ENCODE data around the gene HCRT. TPM values are rescaled to one million over a fixed set of nuclear protein-coding genes. Genes with fewer than 3 reads are reported as not detected.

The HCRT gene, protein sequence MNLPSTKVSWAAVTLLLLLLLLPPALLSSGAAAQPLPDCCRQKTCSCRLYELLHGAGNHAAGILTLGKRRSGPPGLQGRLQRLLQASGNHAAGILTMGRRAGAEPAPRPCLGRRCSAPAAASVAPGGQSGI
- not detected for total RNA-seq

DNA sequence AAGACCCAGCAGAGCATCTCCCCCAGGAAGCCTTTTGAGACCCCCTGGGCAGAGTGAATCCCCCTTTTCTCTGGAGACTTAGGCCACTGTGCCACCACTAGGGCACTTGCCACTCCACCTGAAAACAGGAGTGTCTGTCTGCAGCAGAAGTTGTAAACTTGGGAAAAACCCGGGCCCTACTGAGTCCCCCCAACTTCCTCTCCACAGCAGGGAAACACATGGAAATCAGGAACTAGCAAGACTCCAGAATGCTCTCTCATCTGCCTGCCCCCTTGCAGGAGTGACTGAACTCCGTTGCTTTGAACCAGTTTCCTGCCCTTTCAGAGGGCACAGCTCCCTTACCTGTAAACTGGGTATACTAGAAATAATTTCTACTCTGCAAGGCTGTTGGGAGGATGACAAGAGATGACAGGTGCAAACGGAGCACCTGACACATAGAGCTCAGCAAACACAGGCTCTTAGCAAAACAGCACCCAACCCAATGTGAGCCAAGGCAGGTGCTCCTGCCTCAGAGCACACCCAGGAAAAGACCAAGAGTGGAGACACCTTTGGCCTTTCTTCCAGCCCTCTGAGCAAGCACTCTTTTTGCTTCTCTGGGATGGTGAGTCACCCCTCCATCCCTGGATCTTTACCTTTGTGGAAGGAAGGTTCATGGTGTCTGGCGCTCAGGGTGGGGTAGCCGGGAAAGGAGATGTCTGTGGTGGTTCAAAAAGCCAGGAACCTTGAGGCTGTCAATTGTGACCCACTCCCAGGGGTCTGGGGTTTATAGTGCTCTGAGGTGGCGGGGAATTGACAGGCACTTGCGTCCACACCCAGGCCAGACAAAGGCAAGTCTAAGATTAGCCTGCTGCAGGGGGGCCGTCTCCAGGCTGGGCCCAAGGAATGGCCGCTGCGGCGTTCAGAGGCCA is at the start of gene HCRT:
Gene HCRT, minus strand, starts transcription at position 740 of the 908 bp plus-strand sequence. Its CDS starts 87 bp downstream, at position 653.
- ATAC-seq (ENCODE audit: low FRiP score) (no peak), DNase-seq (ENCODE audit: low spot score) (no peak)
- TF ChIP-seq, protein P1, sequence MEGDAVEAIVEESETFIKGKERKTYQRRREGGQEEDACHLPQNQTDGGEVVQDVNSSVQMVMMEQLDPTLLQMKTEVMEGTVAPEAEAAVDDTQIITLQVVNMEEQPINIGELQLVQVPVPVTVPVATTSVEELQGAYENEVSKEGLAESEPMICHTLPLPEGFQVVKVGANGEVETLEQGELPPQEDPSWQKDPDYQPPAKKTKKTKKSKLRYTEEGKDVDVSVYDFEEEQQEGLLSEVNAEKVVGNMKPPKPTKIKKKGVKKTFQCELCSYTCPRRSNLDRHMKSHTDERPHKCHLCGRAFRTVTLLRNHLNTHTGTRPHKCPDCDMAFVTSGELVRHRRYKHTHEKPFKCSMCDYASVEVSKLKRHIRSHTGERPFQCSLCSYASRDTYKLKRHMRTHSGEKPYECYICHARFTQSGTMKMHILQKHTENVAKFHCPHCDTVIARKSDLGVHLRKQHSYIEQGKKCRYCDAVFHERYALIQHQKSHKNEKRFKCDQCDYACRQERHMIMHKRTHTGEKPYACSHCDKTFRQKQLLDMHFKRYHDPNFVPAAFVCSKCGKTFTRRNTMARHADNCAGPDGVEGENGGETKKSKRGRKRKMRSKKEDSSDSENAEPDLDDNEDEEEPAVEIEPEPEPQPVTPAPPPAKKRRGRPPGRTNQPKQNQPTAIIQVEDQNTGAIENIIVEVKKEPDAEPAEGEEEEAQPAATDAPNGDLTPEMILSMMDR (IDR thresholded peaks at IDR 0.05) = no peak

DNA sequence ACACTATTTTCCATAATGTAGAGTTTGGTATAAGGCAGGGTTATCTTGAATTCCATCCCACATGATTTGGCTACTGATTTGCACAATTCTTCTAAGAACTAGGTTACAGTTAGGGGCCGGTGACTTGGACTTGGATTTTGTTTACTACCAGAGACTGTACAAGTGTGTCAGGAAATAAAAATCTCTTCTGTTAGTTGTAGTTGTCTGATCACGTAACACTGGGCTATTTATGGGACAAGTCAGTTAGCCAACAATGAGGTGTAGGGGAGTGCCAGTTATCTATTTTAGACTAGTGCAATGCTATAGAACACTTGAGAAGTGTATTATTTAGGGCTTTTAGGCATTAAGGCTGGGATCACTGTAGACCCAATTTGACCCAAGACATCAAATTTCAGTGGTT is 48.7 kb upstream of the HCRT start:
- DNase-seq (ENCODE audit: low spot score) (no peak), ATAC-seq (ENCODE audit: low FRiP score) (no peak)
- TF ChIP-seq, protein P1 (IDR thresholded peaks at IDR 0.05) = no peak

DNA sequence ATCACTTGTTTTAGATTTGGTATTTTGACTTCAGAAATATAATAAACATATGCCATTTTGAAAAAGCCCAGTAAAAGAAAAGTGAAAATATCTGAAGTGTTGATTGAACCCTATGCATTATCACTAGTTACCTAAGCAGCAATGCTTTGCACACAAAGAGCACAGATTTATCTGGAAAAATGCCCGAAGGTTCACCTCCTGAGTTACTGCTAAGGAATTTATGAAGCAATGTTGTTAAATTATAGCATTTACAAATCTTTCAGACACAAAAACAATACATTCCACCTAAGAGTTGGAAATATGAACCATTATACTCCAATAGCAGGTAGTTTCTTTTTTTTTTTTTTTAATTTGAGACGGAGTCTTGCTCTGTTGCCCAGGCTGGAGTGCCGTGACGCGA is 47.9 kb upstream of the HCRT start:
- TF ChIP-seq, protein P1 (IDR thresholded peaks at IDR 0.05) = no peak
- no peak for ATAC-seq (ENCODE audit: low FRiP score)
- DNase-seq (ENCODE audit: low spot score) = no peak

DNA sequence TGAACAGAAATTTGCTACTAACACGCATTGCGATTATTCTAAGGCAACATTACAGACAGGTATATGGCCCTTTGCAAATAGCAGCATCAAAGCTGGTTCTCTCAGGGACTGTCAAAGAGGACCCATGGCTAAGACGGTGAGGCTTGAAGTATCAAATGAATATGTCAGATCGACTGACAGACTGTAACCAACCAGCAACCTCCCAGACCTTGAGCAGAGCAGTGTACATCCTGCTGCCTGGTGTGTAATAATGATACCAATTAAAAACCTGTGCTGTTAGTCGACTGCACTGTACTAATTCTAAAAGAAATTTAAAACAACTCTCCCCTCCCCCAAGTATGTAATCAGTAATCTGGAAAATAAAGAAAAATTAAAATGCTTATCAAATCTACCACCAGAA is 45.0 kb upstream of the HCRT start:
- no peak for DNase-seq (ENCODE audit: low spot score)
- TF ChIP-seq, protein P1 (IDR thresholded peaks at IDR 0.05) = no peak
- no peak for ATAC-seq (ENCODE audit: low FRiP score)

DNA sequence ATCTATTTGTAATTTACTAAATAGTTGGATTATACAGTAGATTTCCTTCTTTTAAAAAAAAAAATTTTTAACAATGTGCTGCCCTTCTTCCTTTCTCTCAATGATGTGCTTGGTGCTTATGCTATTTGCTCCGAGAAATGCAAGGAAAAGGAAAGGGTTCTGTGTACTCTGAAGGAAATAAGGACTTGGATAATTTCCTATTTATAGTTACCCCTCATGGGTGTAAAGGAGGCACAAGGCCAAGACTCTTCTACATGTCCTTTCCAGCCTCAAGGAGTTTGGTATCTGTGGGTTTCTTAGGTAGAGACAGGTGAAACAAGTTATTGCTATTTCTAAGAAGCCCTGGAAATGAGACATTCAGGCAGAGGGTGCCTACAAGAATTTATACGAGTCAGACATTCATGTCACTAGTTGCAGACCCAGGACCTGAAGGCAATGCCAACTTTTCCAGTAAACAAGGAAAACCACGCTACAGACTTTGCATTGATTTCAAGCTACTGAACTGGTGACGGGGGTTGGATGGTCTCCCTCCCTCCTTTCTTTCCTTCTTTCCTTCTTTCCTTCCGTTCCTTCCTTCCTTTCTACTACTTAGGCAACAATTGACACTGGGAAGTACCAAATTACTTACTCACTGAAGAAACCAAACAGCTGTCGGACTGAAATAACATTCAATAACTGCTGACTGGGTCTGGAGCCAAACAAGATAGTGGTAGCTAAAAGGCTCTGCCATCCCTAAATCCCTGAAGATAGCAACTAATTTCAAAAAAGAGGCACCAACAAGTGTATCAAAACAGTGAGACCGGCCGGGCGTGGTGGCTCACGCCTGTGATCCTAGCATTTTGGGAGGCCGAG is 42.8 kb upstream of the HCRT start:
- TF ChIP-seq, protein P1 (IDR thresholded peaks at IDR 0.05) = no peak
- ATAC-seq (ENCODE audit: low FRiP score) (no peak), DNase-seq (ENCODE audit: low spot score) (no peak)

DNA sequence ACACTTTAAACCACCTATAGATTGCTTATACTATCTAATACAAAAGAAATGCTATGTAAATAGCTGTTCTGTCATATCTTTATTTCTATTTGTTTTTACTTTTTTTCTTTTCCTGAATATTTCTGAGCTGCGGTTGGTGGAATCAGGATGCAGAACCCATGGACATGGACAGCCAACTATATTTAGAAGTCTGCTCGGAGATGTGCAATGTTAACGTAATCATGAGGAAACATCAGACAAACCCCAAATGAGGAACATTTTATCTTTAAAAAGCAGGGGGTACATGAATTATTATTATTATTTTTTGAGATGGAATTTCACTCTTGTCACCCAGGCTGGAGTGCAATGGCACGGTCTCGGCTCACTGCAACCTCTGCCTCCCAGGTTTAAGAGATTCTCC is 40.4 kb upstream of the HCRT start:
- DNase-seq (ENCODE audit: low spot score) = no peak
- no peak for ATAC-seq (ENCODE audit: low FRiP score)
- TF ChIP-seq, protein P1 (IDR thresholded peaks at IDR 0.05) = no peak
